ENCODE measurements around the gene CRABP2.

- TF ChIP-seq CTCF (IDR thresholded peaks at IDR 0.05) (no peak), POLR2A (IDR thresholded peaks at IDR 0.05) (no peak)
Observed at GRCh38 chr1:156708218-156708661, 2.9 kb upstream of the CRABP2 start.
